ENCODE data around the gene KCNH4. TPM values are rescaled to one million over a fixed set of nuclear protein-coding genes. Genes with fewer than 3 reads are reported as not detected.

The KCNH4 gene
- total and polyA plus RNA-seq, 9 of the 15 experiments (the other 6 are each of a cell fraction or from before 2014, with no cell fraction given), result 0.10 to 1.8 (median 0.50) TPM

DNA sequence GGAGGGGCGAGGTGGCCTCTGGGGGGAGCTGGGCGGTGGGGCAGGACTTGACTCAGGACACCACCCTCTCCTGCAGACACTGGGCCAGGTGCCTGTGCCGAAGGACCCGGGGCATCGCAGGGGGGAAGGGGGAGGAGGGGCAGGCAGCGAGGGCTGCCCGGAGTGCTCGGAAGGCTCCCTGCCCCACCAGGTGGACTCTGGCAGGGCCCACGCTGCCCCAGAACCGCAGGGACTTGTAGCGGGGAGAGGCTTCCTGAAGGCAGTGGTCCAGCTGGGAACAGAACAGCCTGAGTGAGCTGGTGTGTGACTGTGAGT, 8.7 kb upstream of the KCNH4 start (continued):
- TF ChIP-seq SIN3A (IDR thresholded peaks at IDR 0.05; ENCODE audit: borderline replicate concordance in 2 of 2, control insufficient read depth in 1 of 2, low read depth in 2 of 2, low read length in 2 of 2) (no peak), SRSF9 (IDR thresholded peaks at IDR 0.05; ENCODE audit: borderline replicate concordance, low read depth, low read length) (no peak), SMAD1 (IDR thresholded peaks at IDR 0.05; ENCODE audit: low read depth, low read length, partially characterized antibody) (no peak), DACH1 (IDR thresholded peaks at IDR 0.05; ENCODE audit: partially characterized antibody) (no peak)
- TF ChIP-seq, protein P1, sequence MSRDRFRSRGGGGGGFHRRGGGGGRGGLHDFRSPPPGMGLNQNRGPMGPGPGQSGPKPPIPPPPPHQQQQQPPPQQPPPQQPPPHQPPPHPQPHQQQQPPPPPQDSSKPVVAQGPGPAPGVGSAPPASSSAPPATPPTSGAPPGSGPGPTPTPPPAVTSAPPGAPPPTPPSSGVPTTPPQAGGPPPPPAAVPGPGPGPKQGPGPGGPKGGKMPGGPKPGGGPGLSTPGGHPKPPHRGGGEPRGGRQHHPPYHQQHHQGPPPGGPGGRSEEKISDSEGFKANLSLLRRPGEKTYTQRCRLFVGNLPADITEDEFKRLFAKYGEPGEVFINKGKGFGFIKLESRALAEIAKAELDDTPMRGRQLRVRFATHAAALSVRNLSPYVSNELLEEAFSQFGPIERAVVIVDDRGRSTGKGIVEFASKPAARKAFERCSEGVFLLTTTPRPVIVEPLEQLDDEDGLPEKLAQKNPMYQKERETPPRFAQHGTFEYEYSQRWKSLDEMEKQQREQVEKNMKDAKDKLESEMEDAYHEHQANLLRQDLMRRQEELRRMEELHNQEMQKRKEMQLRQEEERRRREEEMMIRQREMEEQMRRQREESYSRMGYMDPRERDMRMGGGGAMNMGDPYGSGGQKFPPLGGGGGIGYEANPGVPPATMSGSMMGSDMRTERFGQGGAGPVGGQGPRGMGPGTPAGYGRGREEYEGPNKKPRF (IDR thresholded peaks at IDR 0.05; ENCODE audit: low read depth, low read length), result no peak
- TF ChIP-seq, protein P2, sequence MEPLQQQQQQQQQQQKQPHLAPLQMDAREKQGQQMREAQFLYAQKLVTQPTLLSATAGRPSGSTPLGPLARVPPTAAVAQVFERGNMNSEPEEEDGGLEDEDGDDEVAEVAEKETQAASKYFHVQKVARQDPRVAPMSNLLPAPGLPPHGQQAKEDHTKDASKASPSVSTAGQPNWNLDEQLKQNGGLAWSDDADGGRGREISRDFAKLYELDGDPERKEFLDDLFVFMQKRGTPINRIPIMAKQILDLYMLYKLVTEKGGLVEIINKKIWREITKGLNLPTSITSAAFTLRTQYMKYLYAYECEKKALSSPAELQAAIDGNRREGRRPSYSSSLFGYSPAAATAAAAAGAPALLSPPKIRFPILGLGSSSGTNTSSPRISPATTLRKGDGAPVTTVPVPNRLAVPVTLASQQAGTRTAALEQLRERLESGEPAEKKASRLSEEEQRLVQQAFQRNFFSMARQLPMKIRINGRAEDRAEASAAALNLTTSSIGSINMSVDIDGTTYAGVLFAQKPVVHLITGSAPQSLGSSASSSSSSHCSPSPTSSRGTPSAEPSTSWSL (CRISPR knock-in tag; IDR thresholded peaks at IDR 0.05; ENCODE audit: borderline replicate concordance), result no peak

Measured in K562 (cell line).